Pancreas (tissue), 10 donors: Measurements from ENCODE around the gene KLHL24. TPM values are rescaled to one million over a fixed set of nuclear protein-coding genes. Genes with fewer than 3 reads are reported as not detected.
A peak's percentile ranks its signal among the peaks of the same experiment; 100 is the strongest.
"Not testable (repeated sequence)": the region's sequence is repeated elsewhere in the genome, so short reads cannot be mapped to it uniquely, and the experiment has no call there.

Experiments used
- ATAC-seq, 4 donors: fragments of 200-7000 bp; cut with Tn5 transposase; one replicate each; pipeline versions ENCODE4 v1.8.0 to v1.9.1; 2020; ENCODE audit warnings: mild to moderate bottlenecking in 4 of 4, moderate library complexity in 4 of 4
- DNase-seq, 6 donors: peaks; one replicate each; pipeline ENCODE4 v3.0.0-alpha.2; 2020
- FAIRE-seq: peaks from 2 replicates; lab custom pipeline; 2012; peaks lifted over from hg19 to GRCh38; lab: Jason Lieb, UNC
- H3K27ac ChIP-seq, 4 donors: fragments of 200-600 bp; sonication (generic); 1 replicate in 3 of 4; 2 replicates in 1 of 4; pipeline versions ENCODE4 v1.5.0 to v1.8.0; 2020
- H3K27me3 ChIP-seq, 4 donors: fragments of 200-600 bp; one replicate each; pipeline ENCODE4 v1.8.0; 2021
- H3K36me3 ChIP-seq, 3 donors: fragments of 200-600 bp; sonication (generic) in 1 of 3; one replicate each; pipeline versions ENCODE4 v1.5.0 to v1.8.0; 2020 to 2021
- H3K4me1 ChIP-seq, 3 donors: fragments of 200-600 bp; one replicate each; pipeline ENCODE4 v1.8.0; 2021
- H3K4me3 ChIP-seq, 4 donors: fragments of 200-600 bp; sonication (generic) in 2 of 4; one replicate each; pipeline versions ENCODE4 v1.5.0 to v1.8.0; 2020 to 2021
- H3K9me3 ChIP-seq, 4 donors: fragments of 200-600 bp; one replicate each; pipeline ENCODE4 v1.8.0; 2021
- WGBS, 2 donors: extraction: QIAGEN DNeasy Blood & Tissue Kit; methylation state at CpG; one replicate each; pipeline ENCODE4 v1.1.7; 2013; 5-methylcytosine and 5-hydroxymethylcytosine counted together
- intact Hi-C, 3 donors: fragments of 100-400 bp; cut with DNase I; formaldehyde crosslinking; loops; one replicate each; pipeline versions ENCODE4 v1.11.1 to v1.14.2; 2022
- polyA plus RNA-seq, 2 donors: library from polyadenylated mRNA; stranded (reverse); fragments of 200-250 nt; gene quantifications; one replicate each; pipeline ENCODE4 v1.2.3, GENCODE V29; 2013
- total RNA-seq, 6 donors: library from RNA; stranded (reverse); fragmentation: NEBNext Ultra II Directional in 4 of 6; extraction: Animal tissue kit (Norgen Biotek cat#: 25700) in 4 of 6; gene quantifications; one replicate each; pipeline versions ENCODE4 v1.2.1 to v1.2.4, GENCODE V29; 2021 to 2023
- TF ChIP-seq, protein P1 (sequence below), 4 donors: fragments of 200-600 bp; sonication (generic) in 3 of 4; IDR thresholded peaks; one replicate each; pipeline versions ENCODE4 v1.5.0 to v1.8.0; 2021; ENCODE audit warnings: antibody characterized with exemption in 4 of 4
- donor health status: healthy with polysubstance abuse.
- donor health status: DM: no; HTN: no; CAD: no; lungs with moderate emphysema.
- donor health status: DM: no; HTN: no; CAD: no.
- donor health status: control.
- donor health status: control.
- donor health status: Bipolar disorder and iron deficiency.
- donor health status: DM: yes; HTN: yes; CAD: no.
- donor health status: DM: no; HTN: no; CAD: no.
- donor health status: DM: no; HTN: no; CAD: no.
- donor health status: DM: yes; HTN: yes; CAD: no.

KLHL24 gene
- total and polyA plus RNA-seq, 8 donors: 5.7 to 40.8 (median 23.9) TPM

DNA sequence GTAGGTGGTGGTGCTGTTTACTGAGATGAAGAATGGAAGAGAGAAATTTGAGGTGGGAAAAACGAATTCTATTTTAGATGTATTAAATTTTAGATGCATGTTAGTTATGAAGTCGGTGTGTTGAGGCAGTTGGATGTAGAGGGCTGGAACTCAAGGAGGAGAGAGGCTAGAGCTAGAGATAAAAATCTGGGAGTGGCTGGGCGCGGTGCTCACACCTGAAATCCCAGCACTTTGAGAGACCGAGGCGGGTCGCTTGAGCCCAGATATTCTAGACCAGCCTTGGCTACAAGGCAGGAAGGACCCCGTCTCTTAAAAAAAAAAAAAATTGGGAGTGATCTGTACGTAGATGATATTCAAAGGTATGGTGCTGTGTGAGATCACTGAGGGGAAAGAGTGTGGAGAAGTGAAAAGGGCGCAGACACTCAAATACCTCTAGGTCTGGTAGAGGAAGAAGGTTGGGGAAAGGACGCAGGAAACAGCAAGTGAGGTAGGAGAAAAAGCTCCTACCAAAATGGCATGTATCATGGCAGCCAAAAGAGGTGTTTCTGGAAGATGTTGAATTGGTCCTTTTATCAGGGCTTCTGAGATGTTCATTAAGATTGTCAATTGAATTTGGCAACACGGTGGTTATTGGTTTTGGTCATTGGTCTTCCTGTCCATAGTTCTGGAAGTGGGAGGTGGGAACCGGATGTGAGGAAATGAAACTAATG is 64.0 kb downstream of the KLHL24 start:
- H3K27ac ChIP-seq: peak overlapping the region in 1 of 4 donors; percentile 85
- WGBS, 2 donors: 81 to 82% methylated on average over 13 of the region's 13 CpGs
- ATAC-seq: no peak
- intact Hi-C loops: no loop called here
- H3K27me3 ChIP-seq: no peaks in the 10 kb centered on the region
- FAIRE-seq: no peak
- H3K4me3 ChIP-seq: peak overlapping the region in 2 of 4 donors; percentile 90 to 99
- peaks cover 0 to 10% (median 5%) of the 10 kb centered on the region in 3 donors for H3K4me1 ChIP-seq
- TF ChIP-seq, protein P1, sequence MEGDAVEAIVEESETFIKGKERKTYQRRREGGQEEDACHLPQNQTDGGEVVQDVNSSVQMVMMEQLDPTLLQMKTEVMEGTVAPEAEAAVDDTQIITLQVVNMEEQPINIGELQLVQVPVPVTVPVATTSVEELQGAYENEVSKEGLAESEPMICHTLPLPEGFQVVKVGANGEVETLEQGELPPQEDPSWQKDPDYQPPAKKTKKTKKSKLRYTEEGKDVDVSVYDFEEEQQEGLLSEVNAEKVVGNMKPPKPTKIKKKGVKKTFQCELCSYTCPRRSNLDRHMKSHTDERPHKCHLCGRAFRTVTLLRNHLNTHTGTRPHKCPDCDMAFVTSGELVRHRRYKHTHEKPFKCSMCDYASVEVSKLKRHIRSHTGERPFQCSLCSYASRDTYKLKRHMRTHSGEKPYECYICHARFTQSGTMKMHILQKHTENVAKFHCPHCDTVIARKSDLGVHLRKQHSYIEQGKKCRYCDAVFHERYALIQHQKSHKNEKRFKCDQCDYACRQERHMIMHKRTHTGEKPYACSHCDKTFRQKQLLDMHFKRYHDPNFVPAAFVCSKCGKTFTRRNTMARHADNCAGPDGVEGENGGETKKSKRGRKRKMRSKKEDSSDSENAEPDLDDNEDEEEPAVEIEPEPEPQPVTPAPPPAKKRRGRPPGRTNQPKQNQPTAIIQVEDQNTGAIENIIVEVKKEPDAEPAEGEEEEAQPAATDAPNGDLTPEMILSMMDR (IDR thresholded peaks at IDR 0.05): no peak
- DNase-seq: no peak
- no peaks in the 10 kb centered on the region for H3K9me3 ChIP-seq
- no peaks in the 10 kb centered on the region for H3K36me3 ChIP-seq

DNA sequence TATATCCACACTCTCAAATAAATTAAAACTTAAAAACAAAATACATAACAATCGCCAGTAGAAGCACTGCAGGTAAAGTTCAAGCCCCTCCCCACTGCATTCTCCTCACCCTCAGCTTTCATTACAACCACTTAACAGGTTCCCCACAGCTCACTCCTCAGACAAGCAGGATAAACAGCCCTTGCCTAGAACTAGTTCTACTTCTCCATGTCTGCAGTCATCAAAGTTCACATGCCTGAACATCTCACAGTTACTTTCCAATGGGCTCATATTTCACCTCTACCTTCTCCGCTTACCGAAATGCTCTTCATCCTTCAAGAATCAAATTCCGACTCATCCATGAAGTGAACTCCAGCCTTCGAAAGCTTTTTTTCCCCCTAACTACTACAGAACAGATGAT is 66.3 kb downstream of the KLHL24 start:
- H3K9me3 ChIP-seq: no peaks in the 10 kb centered on the region
- ATAC-seq: no peak
- H3K36me3 ChIP-seq: no peaks in the 10 kb centered on the region
- DNase-seq: no peak
- H3K27ac ChIP-seq: no peak overlapping the region
- peaks cover 0 to 10% (median 5%) of the 10 kb centered on the region in 3 donors for H3K4me1 ChIP-seq
- FAIRE-seq: no peak
- H3K4me3 ChIP-seq: no peak overlapping the region
- H3K27me3 ChIP-seq: no peaks in the 10 kb centered on the region
- WGBS, 2 donors: 95 to 97% methylated on average over 5 of the region's 5 CpGs
- intact Hi-C loops: no loop called here
- TF ChIP-seq, protein P1 (IDR thresholded peaks at IDR 0.05): no peak

DNA sequence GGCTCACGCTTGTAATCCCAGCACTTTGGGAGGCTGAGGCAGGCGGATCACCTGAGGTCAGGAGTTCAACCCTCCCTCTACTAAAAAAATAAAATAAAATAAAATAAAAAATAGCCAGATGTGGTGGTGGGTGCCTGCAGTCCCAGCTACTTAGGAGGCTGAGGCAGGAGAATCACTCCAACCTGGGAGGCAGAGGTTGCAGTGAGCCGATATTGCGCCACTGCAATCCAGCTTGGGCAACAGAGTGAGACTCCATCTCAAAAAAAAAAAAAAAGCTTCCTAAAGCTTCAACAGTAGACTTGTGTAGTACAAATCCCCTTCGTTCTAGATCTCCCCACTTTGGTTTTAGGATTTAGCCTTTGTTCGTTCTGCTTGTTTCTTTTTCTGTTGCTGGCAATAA is 68.5 kb downstream of the KLHL24 start:
- H3K36me3 ChIP-seq, H3K4me1 ChIP-seq, intact Hi-C loops, FAIRE-seq, H3K9me3 ChIP-seq, H3K27me3 ChIP-seq, ATAC-seq, H3K27ac ChIP-seq, H3K4me3 ChIP-seq, DNase-seq: not testable (repeated sequence)
- WGBS, 2 donors: 93 to 97% methylated on average over 6 of the region's 6 CpGs

DNA sequence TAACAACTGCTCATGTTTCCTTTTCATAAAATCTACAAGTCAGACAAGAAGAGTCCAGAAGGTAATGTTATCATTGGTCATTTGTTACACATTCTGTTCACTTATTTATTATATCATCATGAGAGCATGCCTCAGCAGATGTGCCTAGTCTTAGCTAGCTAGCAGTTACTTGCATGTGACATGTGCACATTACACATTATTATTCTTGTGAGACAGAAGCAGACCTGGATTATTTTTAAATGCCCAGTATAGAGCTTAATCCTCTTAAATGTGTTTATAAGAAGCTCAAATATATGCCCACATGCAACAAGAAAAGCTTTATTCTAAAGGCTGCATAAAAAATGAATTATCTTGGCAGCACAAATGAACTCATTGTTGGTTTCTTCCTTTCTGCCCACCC is 74.8 kb downstream of the KLHL24 start:
- H3K4me1 ChIP-seq: no peaks in the 10 kb centered on the region
- H3K36me3 ChIP-seq: no peaks in the 10 kb centered on the region
- ATAC-seq (no peak), FAIRE-seq (no peak), DNase-seq (no peak)
- no peak overlapping the region for H3K27ac ChIP-seq
- intact Hi-C loops: no loop called here
- H3K9me3 ChIP-seq: no peaks in the 10 kb centered on the region
- no peak overlapping the region for H3K4me3 ChIP-seq
- H3K27me3 ChIP-seq: no peaks in the 10 kb centered on the region
- TF ChIP-seq, protein P1 (IDR thresholded peaks at IDR 0.05): no peak

DNA sequence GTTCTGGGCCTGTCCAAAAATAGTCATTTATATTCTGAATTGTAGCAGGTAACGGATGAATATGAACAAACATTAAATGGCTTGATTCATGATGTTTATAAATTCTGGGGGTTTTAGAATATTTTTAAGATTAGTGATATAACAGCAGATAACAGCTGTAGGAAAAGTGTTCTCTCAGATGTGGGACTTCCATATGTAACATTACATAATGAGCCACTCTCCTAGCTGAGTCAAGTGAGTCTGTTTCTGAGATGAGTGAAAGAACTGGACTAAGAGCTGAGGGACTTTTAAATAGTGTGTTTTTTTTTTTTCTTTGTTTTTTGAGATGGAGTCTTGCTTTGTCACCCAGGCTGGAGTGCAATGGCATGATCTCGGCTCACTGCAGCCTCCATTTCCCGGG is 76.1 kb downstream of the KLHL24 start:
- Histone ChIP-seq H3K4me3 (no peak overlapping the region), H3K27ac (no peak overlapping the region), H3K36me3 (no peaks in the 10 kb centered on the region), H3K27me3 (no peaks in the 10 kb centered on the region), H3K4me1 (no peaks in the 10 kb centered on the region), H3K9me3 (no peaks in the 10 kb centered on the region)
- 97 to 99% methylated on average over 3 of the region's 3 CpGs for WGBS, 2 donors
- DNase-seq (no peak), ATAC-seq (no peak), FAIRE-seq (no peak)
- intact Hi-C loops: no loop called here
- TF ChIP-seq, protein P1 (IDR thresholded peaks at IDR 0.05): no peak
